ENCODE data around the gene FAM83C.

The FAM83C gene

DNA sequence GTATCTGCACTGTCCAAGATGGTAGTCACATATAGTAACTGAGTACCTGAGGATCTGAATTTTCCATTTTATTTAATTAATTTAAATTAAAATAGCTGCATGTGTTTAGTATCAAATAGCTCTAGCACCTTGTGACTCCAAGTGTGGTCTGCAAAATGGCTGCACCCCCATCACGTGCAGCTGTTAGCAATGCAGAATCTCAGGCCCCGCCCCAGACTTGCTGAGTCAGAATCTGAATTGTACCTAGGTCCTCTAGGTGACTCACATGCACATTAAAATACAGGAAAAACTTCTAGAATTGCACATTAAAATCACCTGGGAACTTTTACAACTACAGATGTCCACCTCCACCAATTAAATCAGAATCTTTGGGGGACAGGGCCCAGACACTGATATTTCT lies 19.2 kb upstream of the FAM83C start:
- DNase-seq (ENCODE audit: low read depth): no peak
- no peak overlapping the region for H3K4me3 ChIP-seq (ENCODE audit: low read length)
- TF ChIP-seq, protein P1, sequence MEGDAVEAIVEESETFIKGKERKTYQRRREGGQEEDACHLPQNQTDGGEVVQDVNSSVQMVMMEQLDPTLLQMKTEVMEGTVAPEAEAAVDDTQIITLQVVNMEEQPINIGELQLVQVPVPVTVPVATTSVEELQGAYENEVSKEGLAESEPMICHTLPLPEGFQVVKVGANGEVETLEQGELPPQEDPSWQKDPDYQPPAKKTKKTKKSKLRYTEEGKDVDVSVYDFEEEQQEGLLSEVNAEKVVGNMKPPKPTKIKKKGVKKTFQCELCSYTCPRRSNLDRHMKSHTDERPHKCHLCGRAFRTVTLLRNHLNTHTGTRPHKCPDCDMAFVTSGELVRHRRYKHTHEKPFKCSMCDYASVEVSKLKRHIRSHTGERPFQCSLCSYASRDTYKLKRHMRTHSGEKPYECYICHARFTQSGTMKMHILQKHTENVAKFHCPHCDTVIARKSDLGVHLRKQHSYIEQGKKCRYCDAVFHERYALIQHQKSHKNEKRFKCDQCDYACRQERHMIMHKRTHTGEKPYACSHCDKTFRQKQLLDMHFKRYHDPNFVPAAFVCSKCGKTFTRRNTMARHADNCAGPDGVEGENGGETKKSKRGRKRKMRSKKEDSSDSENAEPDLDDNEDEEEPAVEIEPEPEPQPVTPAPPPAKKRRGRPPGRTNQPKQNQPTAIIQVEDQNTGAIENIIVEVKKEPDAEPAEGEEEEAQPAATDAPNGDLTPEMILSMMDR (conservative IDR thresholded peaks at IDR 0.05; ENCODE audit: low read length): no peak

DNA sequence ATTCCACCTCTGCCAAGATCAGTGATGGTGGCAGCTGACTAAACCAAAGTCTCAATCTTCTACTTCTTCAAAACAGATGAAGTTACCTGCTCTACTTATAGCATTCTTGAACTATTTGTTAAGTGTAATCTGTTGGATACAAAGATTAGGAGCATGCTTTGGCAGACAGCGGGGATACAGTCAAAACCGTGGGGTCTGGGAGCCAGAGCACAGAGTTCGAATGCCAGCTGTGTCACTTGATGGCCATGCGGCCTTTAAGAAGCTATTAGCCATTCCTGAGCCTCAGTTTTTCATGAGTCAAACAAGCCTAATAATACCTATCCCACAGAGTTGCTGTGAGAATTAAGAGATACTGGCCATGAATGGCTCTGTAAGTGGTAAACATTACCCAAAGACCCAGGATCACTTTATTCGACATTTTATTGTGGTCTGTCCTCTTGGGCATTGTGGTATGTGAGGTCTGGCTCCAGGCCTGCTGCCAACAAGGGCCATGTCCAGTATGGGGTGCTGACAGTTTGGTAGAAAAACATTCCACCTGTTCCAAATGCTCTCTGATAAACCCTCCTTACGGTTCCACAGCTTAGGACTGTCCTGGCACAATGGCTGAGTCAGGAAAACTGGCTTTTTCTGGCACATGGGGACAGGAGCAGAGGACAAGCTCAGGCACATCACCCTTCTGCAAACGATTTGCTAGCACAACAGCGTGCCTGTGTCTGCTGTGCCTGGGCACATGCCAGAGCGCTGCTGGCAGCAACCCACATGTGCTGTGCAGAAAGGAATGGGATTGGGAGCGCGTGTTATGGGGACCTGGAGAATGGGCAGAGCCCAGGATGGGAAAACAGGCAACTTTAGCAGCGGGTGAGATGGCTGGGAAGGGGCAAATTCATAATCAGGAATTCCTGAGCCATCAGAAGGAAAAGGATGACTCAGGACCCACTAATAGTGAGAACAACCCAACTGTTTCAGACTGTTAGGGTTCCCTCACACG lies 15.7 kb upstream of the FAM83C start:
- DNase-seq (ENCODE audit: low read depth): peak; percentile 95
- H3K4me3 ChIP-seq (ENCODE audit: low read length): no peak overlapping the region
- TF ChIP-seq, protein P1 (conservative IDR thresholded peaks at IDR 0.05; ENCODE audit: low read length): no peak

DNA sequence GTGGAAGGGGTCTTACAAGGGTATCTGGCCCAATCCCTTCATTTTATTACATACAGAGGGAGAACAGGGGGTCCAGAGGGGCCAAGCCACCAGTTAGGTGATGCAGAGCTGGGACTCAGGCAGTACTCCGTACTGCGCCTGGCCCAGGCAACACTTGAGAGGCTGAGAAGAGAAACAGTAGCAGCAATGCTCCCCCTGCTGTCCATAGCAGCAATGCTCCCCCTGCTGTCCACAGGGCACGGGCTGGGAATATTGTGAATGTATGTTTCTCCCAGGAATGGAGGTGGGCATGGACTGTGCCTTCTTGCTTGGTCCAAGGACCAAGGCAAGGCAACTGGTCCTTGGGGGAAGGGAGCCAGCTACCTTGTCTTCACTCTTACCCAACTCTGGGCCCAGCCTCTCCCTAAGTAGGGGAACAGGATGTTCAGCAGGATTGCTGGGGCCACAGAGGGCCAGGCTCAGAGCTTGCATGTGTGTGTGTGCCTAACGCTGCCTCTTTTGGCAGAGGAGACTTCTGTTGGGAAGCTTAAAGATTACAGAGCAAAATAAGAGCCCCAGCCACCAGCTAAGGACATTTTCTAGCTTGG lies 14.8 kb upstream of the FAM83C start:
- TF ChIP-seq, protein P1 (conservative IDR thresholded peaks at IDR 0.05; ENCODE audit: low read length): peak; percentile 76
- H3K4me3 ChIP-seq (ENCODE audit: low read length): no peak overlapping the region
- peak; percentile 71 for DNase-seq (ENCODE audit: low read depth)

DNA sequence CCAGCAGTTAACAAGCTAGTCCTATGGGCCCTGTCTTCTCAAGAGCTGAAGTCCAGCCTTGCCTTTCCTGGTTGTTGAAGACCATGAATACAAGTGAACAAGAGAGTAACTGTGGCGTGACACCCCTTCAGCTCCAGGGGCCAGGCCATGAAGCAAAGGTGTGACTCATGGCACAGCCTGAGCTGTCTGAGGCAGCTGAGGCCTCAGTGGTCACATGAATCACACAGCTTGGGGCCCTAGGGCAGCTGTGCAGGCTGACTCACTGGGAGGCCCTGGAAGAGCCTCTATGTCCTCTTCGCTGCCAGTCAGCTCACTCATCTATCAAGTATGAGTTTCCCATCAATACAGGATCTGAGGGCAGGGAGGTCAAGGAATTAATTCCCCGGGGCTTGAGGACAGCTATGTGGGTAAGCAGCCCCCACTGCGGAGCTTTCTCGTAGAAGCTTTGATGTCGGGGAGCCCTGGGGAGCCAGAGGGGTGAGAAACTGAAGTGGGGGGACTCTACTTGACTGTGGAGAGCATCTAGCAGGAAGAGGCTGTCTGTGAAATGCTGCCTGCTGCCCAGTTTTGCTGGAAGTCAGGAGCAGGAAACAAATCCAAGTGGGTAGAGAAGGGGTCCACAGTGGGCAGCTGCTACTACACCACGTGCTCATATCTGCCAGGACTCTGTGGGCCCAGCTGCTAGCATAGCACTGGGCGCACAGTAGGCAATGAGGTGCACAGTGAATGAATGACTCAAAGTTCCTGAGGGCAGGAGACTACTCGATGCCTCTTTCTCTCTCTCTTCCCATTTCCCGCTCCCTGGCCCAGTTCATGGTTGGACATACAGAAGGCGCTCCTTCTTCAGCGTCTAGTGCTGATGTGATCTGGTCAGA lies 13.7 kb upstream of the FAM83C start:
- DNase-seq (ENCODE audit: low read depth): peak; percentile 99
- TF ChIP-seq, protein P1 (conservative IDR thresholded peaks at IDR 0.05; ENCODE audit: low read length): no peak
- no peak overlapping the region for H3K4me3 ChIP-seq (ENCODE audit: low read length)

DNA sequence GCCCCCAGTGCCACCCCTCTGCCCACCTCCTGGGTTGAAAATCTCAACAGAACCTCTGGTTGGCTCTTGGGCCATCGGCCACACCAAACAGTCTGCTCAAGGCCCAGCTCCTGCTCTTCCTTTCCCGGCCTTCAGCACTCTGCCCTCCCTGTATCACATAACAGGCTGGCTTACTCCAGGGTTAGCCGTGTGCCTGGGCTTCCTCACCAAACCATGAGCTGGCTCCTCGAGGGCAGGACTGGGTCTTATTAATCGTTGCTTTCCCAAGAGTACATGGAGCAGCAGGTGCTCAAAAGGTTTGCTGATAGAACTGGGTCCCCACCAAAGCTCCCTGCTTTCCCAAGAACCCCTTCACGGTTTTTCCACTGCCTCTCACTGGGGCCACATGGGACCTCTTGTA lies 12.7 kb upstream of the FAM83C start:
- no peak overlapping the region for H3K4me3 ChIP-seq (ENCODE audit: low read length)
- DNase-seq (ENCODE audit: low read depth): no peak
- TF ChIP-seq, protein P1 (conservative IDR thresholded peaks at IDR 0.05; ENCODE audit: low read length): no peak

DNA sequence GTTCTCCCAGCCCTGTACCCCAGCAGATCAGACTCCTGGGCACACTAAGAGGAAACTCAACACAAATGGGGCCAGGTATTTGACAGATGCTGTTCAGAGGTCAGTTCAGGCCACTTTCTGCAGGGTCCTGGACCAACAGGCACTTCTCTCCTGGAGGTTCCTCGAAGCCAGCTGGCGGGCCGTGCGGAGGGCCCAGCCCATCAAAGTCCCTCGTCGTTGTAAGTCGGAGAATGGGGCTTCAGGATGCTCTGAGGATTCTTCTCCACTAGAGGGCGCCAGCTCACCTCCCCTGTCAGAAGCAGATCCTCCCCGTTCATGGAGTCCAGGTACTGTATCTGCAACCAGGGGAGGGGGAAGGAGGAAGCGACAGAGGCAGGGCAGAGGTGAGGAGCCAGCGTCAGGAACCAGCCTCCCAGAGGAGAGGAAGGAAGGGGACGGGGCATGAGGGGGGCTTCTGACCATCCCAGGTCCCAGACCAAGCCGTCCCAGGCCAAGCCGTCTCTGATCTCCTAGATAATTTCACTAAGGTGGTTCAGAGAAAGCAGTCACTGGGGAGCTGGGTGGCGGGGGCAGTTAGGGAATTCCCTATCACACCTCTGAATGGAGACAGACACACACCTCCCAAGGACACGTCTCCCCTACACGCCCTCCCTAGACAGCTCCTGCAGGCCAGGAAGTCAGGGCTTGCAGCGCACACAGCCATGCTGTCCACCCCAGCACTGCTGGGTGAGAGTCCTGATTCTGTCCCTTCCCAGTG lies 11.7 kb upstream of the FAM83C start:
- TF ChIP-seq, protein P1 (conservative IDR thresholded peaks at IDR 0.05; ENCODE audit: low read length): peak; percentile 89
- H3K4me3 ChIP-seq (ENCODE audit: low read length): no peak overlapping the region
- DNase-seq (ENCODE audit: low read depth): peak; percentile 87
